ENCODE data around the gene SLC16A3.

Gene SLC16A3

DNA sequence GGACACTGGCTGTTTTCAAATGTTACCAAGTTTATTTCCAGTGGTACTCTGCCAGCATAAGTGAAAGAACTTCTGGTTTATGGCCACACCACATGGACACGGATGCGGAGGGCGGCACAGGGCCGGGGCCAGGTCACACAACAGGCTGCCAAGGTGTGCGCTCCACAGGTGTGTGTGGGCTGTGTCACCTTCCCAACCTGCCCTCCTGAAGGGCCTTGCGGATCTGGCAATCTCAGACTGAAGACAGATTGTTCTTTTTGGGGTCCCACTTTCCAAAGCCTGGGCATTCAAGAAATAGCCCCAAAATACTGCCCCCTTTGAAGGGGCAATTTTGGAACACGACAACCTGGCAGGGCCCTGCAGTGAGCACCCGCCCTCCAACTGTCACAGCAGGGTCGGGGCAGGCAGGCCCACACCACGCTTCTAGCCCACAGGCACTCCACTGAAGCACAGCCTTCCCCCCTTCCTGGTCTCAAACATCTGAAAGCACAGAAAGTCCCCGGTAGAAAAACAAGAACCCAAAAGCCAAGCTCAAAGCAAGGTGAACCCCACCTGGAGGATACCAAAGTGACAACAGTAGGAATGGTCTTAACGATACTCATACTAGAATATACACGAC lies 41.1 kb downstream of the SLC16A3 start:
- DNase-seq, result no peak

DNA sequence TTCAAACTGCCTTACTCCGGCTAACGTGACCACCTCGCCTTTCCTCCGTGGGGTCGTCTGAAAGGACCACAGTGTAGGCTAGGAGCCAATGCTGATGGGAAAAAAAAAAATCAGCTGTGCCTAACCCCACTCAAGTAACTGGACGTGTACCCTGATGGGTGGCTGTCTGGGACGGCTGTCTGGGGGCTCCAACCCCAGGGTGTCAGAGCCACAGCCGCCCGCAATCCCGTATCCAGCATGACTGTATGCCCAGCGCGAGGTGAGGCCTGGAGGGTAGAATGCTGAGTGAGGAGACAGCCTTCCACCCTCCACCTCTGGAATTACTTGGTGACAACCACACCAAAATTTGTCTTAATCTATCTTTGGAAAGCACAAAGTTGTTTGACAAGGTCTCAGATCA lies 41.8 kb downstream of the SLC16A3 start:
- DNase-seq, result no peak

DNA sequence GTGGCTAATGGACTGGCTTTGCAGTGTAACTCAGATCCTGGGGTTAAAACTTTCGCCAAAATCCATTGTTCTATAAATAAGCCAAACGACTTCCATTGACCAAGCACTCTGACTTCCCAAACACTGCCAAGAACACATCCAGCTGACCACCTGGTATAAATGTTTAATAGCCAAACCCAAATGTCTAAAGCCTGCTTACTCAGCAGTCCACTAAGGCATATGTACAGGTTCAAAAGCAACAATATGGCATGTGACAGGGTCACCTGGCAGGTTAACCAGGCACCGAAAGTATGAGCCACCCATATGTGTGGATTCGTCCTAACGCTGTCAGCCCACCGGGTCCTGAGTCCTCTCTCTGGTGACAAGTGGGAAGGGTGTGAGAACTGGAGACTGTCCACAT lies 42.6 kb downstream of the SLC16A3 start:
- DNase-seq, result no peak

DNA sequence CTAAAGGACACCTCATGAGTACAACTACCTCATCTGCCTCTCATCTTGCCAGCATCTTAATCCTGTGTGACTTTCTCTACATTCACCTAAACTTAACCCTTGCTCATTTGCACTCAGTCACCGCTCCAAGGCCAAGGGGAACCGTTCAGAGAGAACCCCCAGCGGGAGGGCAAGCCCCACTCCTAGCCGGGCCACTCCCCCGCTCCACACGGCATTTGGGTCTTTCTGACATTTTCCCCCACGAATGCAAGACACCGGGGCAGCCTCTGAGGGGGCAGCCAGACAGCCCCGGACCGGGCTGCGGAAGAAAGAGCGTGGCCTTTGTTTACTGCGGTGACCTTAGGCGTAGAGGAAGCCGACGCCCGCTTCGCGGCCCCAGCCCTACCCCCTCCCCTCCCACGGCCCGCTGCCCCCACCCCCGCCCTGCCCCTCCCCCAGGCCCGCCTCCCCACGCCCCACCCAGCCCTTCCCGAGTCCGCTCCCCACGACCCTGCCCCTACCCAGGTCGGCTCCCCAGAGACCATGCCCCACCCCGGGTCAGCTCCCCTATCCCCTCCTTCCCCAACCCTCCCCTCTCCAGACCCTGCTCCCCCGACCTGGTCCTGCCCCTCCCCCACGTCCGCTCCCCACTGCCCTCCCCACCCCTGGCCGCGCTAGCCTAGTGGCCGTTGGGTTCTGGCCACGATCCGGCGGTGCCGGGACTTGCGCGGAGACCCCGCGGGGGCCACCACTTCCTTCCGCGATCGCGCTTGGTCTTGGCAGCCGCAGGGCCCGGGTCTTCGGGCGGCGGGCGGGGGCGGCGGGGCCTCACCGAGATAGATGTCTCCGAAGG lies 43.9 kb downstream of the SLC16A3 start:
- DNase-seq, result no peak

DNA sequence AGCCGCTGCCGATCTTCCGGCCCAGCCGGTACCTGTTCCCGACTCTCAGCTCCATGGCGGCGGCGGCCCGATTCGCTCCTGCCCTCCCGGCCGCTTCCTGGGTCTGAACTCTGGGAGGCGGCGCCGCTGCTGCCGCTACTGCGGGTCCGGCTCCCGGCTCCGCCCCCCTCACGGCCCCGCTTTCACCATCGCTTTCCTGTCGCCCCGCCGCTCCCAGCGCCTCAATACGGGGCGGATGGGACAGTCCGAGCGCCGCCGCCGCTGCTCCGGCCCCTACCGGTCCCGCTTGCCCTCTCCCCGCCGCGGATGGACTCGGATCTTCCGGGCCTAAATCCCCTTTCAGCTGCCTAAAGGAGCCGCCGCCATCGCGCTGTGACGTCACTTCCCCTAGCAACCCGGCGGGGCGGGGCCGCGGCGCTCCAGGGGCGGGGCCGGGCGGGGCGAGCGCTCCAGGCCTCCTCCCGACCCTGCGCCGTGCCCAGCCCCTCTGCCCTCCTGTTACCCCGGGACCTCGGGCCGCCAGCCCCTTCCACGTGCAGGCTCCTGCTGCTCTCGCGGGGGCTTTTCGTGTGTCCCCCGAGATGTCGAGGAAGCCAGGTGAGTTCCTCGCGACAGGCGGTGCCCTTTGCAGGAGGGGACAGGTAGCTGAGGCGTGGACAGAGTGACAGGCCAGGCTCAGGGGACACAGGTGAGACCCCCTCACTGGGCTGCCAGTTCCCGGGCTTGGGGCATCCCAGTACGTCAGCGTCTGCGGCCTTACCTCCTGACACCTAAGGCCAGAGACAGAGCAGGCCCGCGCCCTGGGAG lies 44.7 kb downstream of the SLC16A3 start, which contains the start of gene CSNK1D:
CSNK1D (minus strand) TSS at position 374 of the 807 bp plus-strand sequence; CDS start at position 55, 319 bp downstream.
- peak; percentile 96 for DNase-seq

DNA sequence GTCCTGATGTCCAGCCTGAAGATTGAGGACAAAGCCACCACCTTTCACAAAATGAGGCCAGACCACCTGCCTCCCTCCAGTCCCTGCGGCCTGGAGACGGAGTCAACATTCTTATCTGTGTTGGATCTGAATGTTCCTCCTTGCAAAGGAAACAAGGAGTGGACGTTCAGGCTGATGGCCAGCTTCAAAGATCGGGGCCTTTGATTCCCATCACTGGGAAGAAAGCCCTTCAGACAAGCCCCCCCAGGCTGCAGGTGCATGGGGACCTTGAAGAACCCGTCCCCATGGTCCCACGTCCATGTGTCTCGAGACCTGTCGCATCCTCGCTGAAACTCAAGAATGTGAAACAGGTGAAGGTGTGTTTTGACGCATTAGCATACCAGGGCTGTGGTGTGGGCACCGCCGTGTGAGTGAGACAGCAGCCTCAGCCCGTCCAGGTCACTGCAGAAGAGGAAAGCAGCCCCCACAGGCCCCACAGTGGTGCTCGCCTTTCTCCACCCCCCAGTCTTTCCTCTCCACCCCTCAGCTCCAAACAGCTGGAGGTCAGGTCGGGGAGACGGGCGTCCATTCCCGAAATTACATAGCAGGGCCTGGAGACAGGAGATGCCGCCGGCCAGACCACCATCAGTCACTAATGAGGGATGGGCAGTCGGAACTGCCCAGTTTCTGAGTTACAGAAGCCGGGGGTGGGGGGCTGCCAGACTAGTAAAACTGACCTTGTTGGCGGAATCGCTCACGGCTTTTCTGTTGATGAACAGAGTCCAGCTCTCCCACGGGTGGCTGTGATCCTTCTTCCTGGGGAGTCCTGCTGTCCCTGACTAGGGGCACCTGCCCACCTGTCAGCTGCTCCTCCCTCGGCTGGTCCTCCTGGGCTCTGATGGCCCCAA lies 45.5 kb downstream of the SLC16A3 start:
- DNase-seq, result no peak

DNA sequence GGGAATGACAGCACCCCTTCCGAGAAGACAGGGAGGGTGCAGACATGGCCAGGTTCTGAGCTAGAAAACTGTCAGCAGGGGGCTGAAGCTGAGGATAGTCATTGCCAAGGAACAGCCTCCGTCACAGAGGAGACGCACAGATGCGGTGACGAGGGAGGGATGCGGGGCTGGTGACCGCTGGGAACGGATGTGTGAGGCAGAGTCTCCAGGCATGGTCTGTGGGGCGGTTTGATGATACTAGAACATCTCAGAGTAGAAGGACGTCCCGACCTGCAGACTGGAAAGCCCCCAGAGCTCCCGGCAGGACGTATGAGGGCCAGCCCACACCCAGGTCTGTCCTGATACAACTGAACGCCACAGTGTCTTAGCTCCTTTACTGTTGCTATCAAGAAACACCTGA lies 46.5 kb downstream of the SLC16A3 start:
- DNase-seq, result no peak

DNA sequence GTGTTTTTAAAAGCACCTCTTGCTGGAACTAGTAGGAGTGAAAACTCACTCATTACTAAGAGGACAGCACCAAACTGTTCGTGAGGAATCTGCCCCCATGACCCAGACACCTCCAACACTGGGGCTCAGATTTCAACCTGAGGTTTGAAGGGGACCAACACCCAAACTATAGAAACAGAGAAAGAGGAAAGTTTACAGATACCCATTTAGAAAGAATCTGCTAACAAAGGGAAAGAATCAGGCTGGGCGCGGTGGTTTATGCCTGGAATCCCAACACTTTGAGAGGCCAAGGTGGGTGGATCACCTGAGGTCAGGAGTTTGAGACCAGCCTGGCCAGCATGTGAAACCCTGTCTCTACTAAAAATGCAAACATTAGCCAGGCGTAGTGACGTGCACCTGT lies 48.1 kb downstream of the SLC16A3 start:
- no peak for DNase-seq

DNA sequence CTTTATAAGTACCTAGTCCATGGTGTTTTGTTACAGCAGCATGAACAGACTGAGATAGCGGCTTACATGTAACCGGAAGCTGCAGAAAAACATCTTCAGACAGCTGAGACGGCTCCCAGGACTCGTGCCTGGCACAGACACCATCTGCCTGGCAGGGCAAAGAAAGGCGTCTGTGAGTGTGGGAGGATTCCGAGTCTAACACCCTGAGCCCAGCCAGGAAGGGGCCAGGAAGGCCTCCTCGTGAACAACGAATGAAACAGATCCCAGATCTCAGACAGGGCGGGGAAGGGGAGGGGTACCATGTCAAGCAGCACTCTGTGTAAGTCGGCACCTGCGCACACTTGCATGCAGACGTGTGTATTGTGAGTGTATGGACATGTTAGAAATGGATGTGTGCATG lies 49.0 kb downstream of the SLC16A3 start:
- DNase-seq, result no peak

DNA sequence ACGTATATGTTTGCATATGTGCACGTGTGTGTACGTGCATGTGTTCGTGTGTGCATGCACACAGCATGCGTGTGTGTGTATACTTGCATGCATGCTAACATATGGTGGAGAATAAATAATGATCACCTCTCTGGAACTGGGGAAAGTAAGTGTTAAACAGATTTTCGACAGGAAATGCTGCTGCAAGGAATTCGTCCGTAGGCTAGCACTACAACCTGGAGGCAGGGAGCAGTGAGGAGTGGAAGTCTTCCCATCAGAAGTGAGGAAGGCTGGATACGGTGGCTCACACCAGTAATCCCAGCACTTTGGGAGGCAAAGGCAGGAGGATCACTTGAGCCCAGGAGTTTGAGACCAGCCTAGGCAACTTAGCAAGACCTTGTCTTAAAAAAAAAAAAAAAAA lies 49.5 kb downstream of the SLC16A3 start:
- no peak for DNase-seq

DNA sequence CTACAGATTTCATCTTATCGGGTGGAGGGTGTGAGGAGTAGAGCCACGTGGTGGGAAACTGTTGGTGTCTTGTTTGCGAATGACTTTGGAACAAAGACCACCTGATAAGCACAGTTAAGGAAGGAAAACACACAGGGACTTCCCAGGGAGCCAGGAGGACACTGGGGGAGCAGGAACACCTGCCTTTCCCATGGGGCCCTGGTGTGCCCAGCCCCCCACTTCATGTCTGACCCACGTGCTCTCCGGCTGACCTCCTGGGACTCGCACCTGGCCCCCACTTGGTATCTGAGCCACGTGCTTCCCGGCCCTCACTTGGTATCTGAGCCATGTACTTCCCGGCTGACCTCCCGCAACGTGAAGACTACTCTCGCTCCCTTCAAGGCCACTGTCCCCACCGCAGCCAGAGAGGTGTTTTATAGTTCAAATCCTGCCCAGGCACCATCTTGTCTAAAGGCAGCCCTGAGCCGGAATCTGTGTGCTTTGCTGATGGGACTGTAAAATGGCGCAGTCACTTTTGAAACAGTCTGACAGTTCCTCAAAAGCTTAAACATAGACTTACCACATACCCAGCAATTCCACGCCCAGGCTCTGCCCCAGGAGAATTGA lies 50.0 kb downstream of the SLC16A3 start:
- DNase-seq, result no peak

DNA sequence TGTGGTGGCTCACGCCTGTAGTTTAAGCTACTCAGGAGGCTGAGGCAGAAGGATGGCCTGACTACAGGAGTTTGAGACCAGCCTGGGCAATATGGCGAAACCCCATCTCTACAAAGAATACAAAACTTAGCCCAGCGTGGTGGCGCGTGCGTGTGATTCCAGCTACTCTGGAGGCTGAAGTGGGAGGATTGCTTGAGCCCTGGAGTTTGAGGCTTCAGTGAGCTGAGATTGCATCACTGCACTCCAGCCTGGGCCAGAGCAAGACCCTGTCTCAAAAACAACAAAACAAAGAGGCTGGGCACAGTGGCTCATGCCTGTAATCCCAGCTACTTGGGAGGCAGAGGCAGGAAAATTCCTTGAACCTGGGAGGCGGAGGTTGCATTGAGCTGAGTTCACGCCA lies 51.7 kb downstream of the SLC16A3 start:
- DNase-seq, result no peak

DNA sequence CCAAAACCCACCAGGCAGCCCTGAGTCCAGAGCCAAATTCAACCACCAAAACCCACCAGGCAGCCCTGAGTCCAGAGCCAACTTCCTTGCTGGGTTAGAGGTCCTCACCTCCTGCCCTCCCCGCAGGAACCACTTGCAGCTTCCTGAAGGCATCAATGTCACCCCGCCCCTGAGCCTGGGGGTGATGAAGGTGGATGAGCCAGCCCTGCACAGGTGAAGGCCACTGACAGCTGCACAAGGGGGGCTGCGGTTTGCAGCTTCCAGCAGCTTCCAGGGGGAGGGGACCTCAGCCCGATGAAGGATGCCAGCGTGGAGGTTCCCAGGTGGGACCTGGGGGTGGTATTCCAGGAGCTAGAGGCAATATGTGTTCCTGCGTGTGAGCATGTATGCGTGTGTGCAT lies 52.2 kb downstream of the SLC16A3 start:
- DNase-seq, result no peak

DNA sequence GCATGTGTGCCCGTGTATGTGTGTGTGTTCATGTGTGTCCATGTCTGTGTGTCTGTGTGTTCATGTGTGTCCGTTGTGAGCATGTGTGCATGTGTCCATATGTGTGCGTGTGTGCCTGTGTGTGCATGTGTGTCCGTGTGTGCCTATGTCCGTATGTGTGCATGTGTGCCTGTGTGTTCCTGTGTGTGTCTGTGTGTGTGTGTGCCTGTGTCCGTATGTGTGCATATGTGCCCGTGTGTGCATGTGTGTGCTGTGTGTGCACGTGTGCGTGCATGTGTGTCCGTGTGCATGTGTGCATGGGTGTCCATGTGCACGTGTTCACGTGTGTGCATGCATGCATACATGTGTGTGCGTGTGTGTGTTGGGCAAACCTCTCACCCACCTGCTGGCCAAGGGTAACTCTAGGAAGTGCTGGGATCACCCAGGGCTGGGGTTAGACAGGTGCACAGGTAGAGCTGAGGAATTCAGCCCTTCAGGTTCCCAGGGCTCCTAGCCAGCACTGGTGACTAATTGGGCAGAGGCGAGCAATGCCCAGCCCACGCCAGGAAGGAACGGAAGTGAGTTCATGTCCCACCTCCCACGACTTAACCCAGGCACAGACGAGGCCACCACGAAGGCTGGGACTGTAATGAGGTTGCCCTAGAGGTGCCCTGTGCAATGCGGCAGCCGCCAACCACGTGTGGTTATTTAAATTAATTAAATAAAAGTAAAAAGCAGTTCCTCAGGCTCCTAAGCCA lies 52.8 kb downstream of the SLC16A3 start:
- DNase-seq, result no peak

DNA sequence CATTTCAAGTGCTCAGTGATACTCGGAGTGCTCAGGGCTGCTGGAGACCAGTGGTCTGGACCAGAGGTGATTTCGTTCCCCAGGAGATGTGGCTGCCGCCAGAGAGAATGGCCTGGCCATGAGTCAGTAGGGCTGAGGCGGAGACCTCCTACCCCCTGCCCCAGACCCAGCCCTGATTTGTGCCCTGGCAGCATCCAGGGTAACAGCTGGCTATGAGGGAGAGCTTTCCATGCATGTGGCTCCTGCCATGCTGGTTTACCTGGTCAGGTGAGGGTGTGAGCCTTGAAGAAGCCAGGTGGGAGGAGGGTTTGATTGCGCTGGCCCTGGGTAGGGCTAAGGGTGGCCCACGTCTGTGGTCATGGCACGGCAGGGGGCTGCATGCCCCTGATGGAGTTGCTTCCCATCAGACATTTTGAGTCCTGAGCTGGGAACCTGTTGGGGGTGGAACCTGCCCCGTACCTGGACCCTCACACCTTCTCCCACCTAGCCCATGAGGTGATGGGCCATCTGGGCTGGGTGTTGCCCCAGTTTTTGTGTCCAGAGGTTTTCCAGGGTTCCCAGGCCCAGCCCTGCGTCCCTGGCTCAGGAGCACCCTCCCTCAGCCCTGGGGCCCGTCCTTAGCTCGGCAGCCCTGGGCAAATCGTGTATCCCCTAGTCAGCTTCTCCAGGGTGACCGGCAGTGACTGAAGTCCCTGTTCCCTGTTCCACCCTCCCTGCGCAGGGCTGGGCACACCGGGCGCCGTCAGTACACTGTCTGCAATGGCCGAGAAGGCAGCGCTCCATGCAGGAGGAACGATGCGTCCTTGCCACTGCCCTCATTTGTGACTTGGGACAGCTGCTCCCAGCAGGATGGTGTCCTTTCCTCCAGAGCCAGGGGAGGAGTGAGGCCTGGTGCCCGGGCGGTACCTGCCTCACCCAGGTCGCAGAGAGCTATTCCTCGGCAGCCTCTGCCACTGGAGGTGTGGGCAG lies 53.7 kb downstream of the SLC16A3 start:
- no peak for DNase-seq

DNA sequence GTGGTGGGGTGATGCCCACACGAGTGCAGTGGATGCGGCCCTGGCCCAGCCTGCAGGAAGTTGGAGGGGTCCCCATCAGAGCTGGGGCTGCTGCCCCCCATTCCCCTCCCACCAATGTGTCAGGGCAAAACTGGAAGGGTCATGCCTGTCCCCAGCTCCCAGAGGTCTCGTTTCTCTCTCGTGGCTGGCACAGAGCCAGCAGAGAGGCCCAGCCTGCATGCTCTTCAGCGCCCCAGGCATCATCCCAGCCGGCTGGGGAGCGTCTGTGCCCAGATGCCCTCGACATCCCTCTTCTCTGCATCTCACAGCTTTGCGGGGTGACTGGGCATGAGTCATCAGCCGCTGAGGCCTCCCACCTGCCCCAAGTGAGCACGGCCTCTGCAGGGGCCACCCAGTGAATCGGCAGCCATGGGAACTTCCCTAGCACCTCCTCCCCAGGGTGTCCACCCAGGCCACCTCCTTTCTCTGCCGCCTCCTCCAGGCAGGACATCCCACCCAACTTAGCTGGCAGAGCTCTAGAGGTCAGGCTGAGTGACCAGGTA lies 54.4 kb downstream of the SLC16A3 start:
- DNase-seq, result no peak

DNA sequence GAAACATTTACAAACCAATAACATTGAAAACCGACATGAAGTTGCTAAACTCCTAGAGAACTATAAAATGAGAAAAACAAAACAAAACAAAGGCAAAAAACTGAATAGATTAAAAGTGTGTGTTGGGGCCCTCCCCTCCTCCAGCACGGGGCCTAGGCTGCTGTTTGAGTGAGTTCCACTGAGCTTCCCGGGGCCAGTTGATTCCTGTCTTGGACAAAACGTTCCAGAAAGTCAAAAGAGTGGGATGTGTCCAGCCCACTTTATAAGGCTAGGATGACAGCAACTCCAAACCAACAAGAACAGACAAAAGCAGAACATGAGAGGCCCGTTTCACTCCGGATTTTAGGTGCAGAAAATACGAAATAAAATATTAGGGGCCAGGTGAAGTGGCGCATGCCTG lies 56.3 kb downstream of the SLC16A3 start:
- DNase-seq, result no peak

DNA sequence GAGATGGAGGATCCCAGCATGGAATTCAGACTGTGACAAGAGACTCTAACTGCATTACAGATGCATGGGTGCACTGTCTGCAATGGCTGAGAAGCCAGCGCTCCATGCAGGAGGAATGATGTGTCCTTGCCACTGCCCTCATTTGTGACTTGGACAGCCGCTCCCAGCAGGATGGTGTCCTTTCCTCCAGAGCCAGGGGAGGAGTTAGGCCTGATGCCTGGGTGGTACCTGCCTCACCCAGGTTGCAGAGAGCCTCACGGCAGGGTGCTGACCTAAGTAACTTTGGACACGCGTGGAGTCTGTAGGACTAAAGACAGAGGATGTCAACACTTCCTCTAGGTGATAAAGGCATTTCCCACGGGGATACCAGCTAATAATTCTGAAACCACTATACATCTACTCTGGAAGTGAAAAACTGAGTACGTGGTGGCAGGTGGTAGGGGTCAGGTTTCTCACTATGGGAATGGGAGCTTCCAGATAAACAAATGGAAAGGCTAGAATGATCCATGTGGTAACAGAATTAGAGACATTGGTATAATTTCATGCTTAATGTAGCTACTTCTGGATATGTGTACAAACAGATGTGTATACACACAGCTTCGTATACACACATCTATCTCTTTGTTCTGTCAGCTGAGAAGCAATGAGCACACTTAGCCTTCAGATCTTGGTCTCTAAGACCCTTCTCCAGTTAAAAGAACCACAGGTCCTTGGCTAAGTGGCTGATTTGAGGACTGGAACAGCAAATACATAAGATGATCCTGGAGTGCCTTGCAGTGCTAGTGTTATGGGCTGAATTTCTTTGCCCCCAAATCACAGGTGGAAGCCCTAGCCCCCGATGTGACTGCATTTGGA lies 58.4 kb downstream of the SLC16A3 start:
- no peak for DNase-seq
